Progenitor cell of endocrine pancreas (in vitro differentiated cells): ENCODE measurements around the gene GRP. TPM values are rescaled to one million over a fixed set of nuclear protein-coding genes. Genes with fewer than 3 reads are reported as not detected.

ENCODE experiments used
- DNase-seq: peaks from one replicate; pipeline ENCODE4 v3.0.0; 2021; ENCODE audit warnings: low spot score; ENCODE audit not compliant: unreplicated experiment
- H3K27ac Mint-ChIP-seq: 2 replicates; pipeline ENCODE4 v1.8.0; 2021; ENCODE audit warnings: mild to moderate bottlenecking, moderate library complexity, mixed read lengths
- H3K27me3 Mint-ChIP-seq: 2 replicates; pipeline ENCODE4 v1.8.0; 2021; ENCODE audit warnings: mixed read lengths
- H3K36me3 Mint-ChIP-seq: 2 replicates; pipeline ENCODE4 v1.8.0; 2022; ENCODE audit warnings: mixed read lengths; ENCODE audit not compliant: insufficient read depth
- H3K4me1 Mint-ChIP-seq: 2 replicates; pipeline ENCODE4 v1.8.0; 2021; ENCODE audit warnings: low read depth, mixed read lengths
- H3K4me3 Mint-ChIP-seq: 2 replicates; pipeline ENCODE4 v1.8.0; 2021; ENCODE audit warnings: low read depth, mild to moderate bottlenecking, moderate library complexity, mixed read lengths
- H3K9me3 Mint-ChIP-seq: 2 replicates; pipeline ENCODE4 v1.8.0; 2021; ENCODE audit warnings: low read depth, mixed read lengths
- CTCF ChIP-seq: fragments of 200-600 bp; sonication (generic); IDR thresholded peaks from one replicate; pipeline ENCODE4 v1.5.0; 2021; ENCODE audit warnings: antibody characterized with exemption, mild to moderate bottlenecking; ENCODE audit not compliant: unreplicated experiment
- total RNA-seq: library from RNA; stranded (reverse); gene quantifications from 2 replicates; pipeline ENCODE4 v1.2.1, GENCODE V29; 2021

The GRP gene
- total RNA-seq, 1 donor from 2014 or later, result not detected

GRCh38 chr18:59264121-59264571 lies 44.2 kb downstream of the GRP start:
- Mint-ChIP-seq H3K9me3 (no peaks in the 10 kb centered on the region), H3K27me3 (peaks cover 97% of the 10 kb centered on the region), H3K4me1 (peaks cover 5% of the 10 kb centered on the region), H3K27ac (no peak overlapping the region), H3K36me3 (no peaks in the 10 kb centered on the region), H3K4me3 (no peak overlapping the region)
- DNase-seq, result no peak
- no peak for TF ChIP-seq CTCF

GRCh38 chr18:59264651-59265245 lies 44.8 kb downstream of the GRP start:
- no peak for DNase-seq
- Mint-ChIP-seq H3K36me3 (no peaks in the 10 kb centered on the region), H3K27ac (no peak overlapping the region), H3K9me3 (no peaks in the 10 kb centered on the region), H3K4me1 (peaks cover 5% of the 10 kb centered on the region), H3K27me3 (peaks cover 96% of the 10 kb centered on the region), H3K4me3 (no peak overlapping the region)
- no peak for TF ChIP-seq CTCF

- no peak overlapping the region for H3K4me3 Mint-ChIP-seq
- H3K36me3 Mint-ChIP-seq, result no peaks in the 10 kb centered on the region
- H3K27ac Mint-ChIP-seq, result no peak overlapping the region
- H3K27me3 Mint-ChIP-seq, result peaks cover 96% of the 10 kb centered on the region
- no peak for DNase-seq
- H3K9me3 Mint-ChIP-seq, result no peaks in the 10 kb centered on the region
- H3K4me1 Mint-ChIP-seq, result peaks cover 5% of the 10 kb centered on the region
- TF ChIP-seq CTCF, result no peak
Observed at GRCh38 chr18:59265246-59265973, 45.5 kb downstream of the GRP start.

GRCh38 chr18:59265974-59266369 lies 46.0 kb downstream of the GRP start:
- TF ChIP-seq CTCF, result no peak
- H3K27me3 Mint-ChIP-seq, result peaks cover 96% of the 10 kb centered on the region
- no peak overlapping the region for H3K27ac Mint-ChIP-seq
- DNase-seq, result no peak
- H3K9me3 Mint-ChIP-seq, result no peaks in the 10 kb centered on the region
- H3K4me1 Mint-ChIP-seq, result peaks cover 5% of the 10 kb centered on the region
- no peak overlapping the region for H3K4me3 Mint-ChIP-seq
- H3K36me3 Mint-ChIP-seq, result no peaks in the 10 kb centered on the region

GRCh38 chr18:59266459-59266858 lies 46.5 kb downstream of the GRP start:
- no peak overlapping the region for H3K4me3 Mint-ChIP-seq

More at GRCh38 chr18:59266459-59266858, 46.5 kb downstream of the GRP start:
- Mint-ChIP-seq H3K27me3 (peaks cover 96% of the 10 kb centered on the region), H3K36me3 (no peaks in the 10 kb centered on the region), H3K4me1 (peaks cover 5% of the 10 kb centered on the region), H3K27ac (no peak overlapping the region), H3K9me3 (no peaks in the 10 kb centered on the region)
- TF ChIP-seq CTCF, result no peak
- DNase-seq, result no peak
